Adrenal gland (tissue), 12 donors: Measurements from ENCODE around the gene NPFF. TPM values are rescaled to one million over a fixed set of nuclear protein-coding genes. Genes with fewer than 3 reads are reported as not detected.

Experiments used
- DNase-seq, 7 donors: peaks; one replicate each; pipeline ENCODE4 v3.0.0-alpha.2; 2019 to 2020
- H3K27ac ChIP-seq, 5 donors: fragments of 200-600 bp; sonication (generic) in 4 of 5; 1 replicate in 3 of 5; 2 replicates in 2 of 5; pipeline versions ENCODE4 v1.5.1 to v1.8.0; 2016 to 2020; ENCODE audit warnings: mild to moderate bottlenecking in 1 of 5
- H3K27me3 ChIP-seq: fragments of 200-600 bp; 2 replicates; pipeline ENCODE4 v1.8.0; 2021
- H3K36me3 ChIP-seq, 2 donors: fragments of 200-600 bp; replicated peaks in 1 of 2; 1 replicate in 1 of 2; 2 replicates in 1 of 2; pipeline versions ENCODE4 v1.5.1 to v1.8.0; 2018 to 2022
- H3K4me1 ChIP-seq, 2 donors: fragments of 200-600 bp; replicated peaks in 1 of 2; 1 replicate in 1 of 2; 2 replicates in 1 of 2; pipeline versions ENCODE4 v1.5.1 to v1.8.0; 2018 to 2021
- H3K4me3 ChIP-seq, 4 donors: fragments of 200-600 bp; sonication (generic) in 3 of 4; one replicate each; pipeline ENCODE4 v1.5.1; 2016 to 2018
- H3K9me3 ChIP-seq, 3 donors: fragments of 200-600 bp; sonication (generic) in 1 of 3; replicated peaks in 1 of 3; 1 replicate in 2 of 3; 2 replicates in 1 of 3; pipeline versions ENCODE4 v1.5.1 to v1.8.0; 2016 to 2021
- CTCF ChIP-seq, 6 experiments: fragments of 450-650 bp in 4 of 6; fragments of 200-600 bp in 2 of 6; sonication (generic) in 1 of 6; IDR thresholded peaks; 1 replicate in 5 of 6; 2 replicates in 1 of 6; pipeline versions ENCODE4 v1.5.1 to v1.8.0; 2016 to 2021; ENCODE audit warnings: antibody characterized with exemption in 6 of 6, mild to moderate bottlenecking in 2 of 6, moderate library complexity in 1 of 6
- POLR2A ChIP-seq, 2 donors: fragments of 450-650 bp; IDR thresholded peaks; one replicate each; pipeline ENCODE4 v1.6.1; 2017; ENCODE audit warnings: antibody characterized with exemption in 2 of 2, mild to moderate bottlenecking in 2 of 2, moderate library complexity in 1 of 2
- WGBS, 4 donors: extraction: QIAGEN DNeasy Blood & Tissue Kit in 2 of 4; methylation state at CpG; one replicate each; pipeline versions ENCODE4 v1.1.5 to v1.1.7; 2013 to 2017; 5-methylcytosine and 5-hydroxymethylcytosine counted together
- intact Hi-C, 2 donors: fragments of 100-400 bp; cut with DNase I; formaldehyde crosslinking; loops; one replicate each; pipeline versions ENCODE4 v1.14.1 to v1.15.0; 2022 to 2023
- polyA plus RNA-seq, 3 donors: library from polyadenylated mRNA; stranded (reverse); fragments of 200-250 nt in 2 of 3; fragments of 350-450 nt in 1 of 3; fragmentation: Illumina TruSeq in 1 of 3; extraction: RNeasy Lipid Tissue Mini Kit (QIAGEN cat#74804) in 1 of 3; gene quantifications; one replicate each; pipeline ENCODE4 v1.2.3, GENCODE V29; 2013 to 2014
- total RNA-seq, 9 donors: library from RNA; depleted of rRNA in 4 of 9; stranded (reverse); fragments of >200 nt in 4 of 9; fragments of 120-200 nt in 1 of 9; fragmentation: NEBNext Ultra II Directional in 1 of 9; extraction: Animal tissue kit (Norgen Biotek cat#: 25700) in 1 of 9; gene quantifications; one replicate each; pipeline versions ENCODE4 v1.1.0 to v1.2.4, GENCODE V29; 2013 to 2023
- donor health status: healthy with polysubstance abuse.
- donor health status: Bipolar disorder and iron deficiency.
- donor health status: DM: yes; HTN: yes; CAD: no.
- donor health status: DM: no; HTN: no; CAD: no.
- donor health status: DM: no; HTN: no; CAD: no.
- donor health status: DM: yes; HTN: yes; CAD: no.

NPFF gene
- total and polyA plus RNA-seq, 12 donors = 0.27 to 0.78 TPM; not detected in 10

- peaks cover 29 to 41% of the 10 kb centered on the region in 2 donors for H3K4me1 ChIP-seq
- H3K9me3 ChIP-seq = no peaks in the 10 kb centered on the region
- intact Hi-C loops = loop anchor here (5.0 to 10.0 kb wide), 2 partner anchors 51 to 178 kb away; partner anchors contain the start of genes AAAS (in 1 of the 2) and PCBP2 (in 1 of the 2)
- TF ChIP-seq CTCF (IDR thresholded peaks at IDR 0.05) (no peak), POLR2A (IDR thresholded peaks at IDR 0.05) (no peak)
- 76 to 90% (median 78%) methylated on average over 7 to 10 of the region's 10 CpGs for WGBS, 4 donors
- H3K36me3 ChIP-seq = peaks cover 0 to 32% of the 10 kb centered on the region in 2 donors
- no peaks in the 10 kb centered on the region for H3K27me3 ChIP-seq
- H3K27ac ChIP-seq = peak overlapping the region in 2 of 5 donors; percentile 93 to 99
- H3K4me3 ChIP-seq = no peak overlapping the region
- no peak for DNase-seq
Observed at GRCh38 chr12:53502983-53503728, 4.1 kb downstream of the NPFF start.

GRCh38 chr12:53502331-53502730 is 5.0 kb downstream of the NPFF start:
- H3K9me3 ChIP-seq = no peaks in the 10 kb centered on the region
- H3K36me3 ChIP-seq = peaks cover 0 to 30% of the 10 kb centered on the region in 2 donors
- peak overlapping the region in 2 of 5 donors; percentile 93 to 99 for H3K27ac ChIP-seq
- H3K4me3 ChIP-seq = peak overlapping the region in 1 of 4 donors; percentile 74
- 63 to 80% (median 65%) methylated on average over 9 of the region's 9 CpGs for WGBS, 4 donors
- DNase-seq = peak in 2 of 7 donors; percentile 16 to 62
- H3K4me1 ChIP-seq = peaks cover 29 to 42% of the 10 kb centered on the region in 2 donors
- H3K27me3 ChIP-seq = no peaks in the 10 kb centered on the region
- intact Hi-C loops = loop anchor here (5.0 to 10.0 kb wide), 2 partner anchors 50 to 178 kb away; partner anchors contain the start of genes AAAS (in 1 of the 2) and PCBP2 (in 1 of the 2)
- TF ChIP-seq CTCF (IDR thresholded peaks at IDR 0.05) = no peak
- TF ChIP-seq POLR2A (IDR thresholded peaks at IDR 0.05) = no peak

GRCh38 chr12:53501615-53502181 is 5.6 kb downstream of the NPFF start:
- no peak for TF ChIP-seq POLR2A (IDR thresholded peaks at IDR 0.05)
- no peak for TF ChIP-seq CTCF (IDR thresholded peaks at IDR 0.05)
- Histone ChIP-seq H3K27ac (peak overlapping the region; percentile 92 to 100 (median 99)), H3K9me3 (no peaks in the 10 kb centered on the region), H3K27me3 (no peaks in the 10 kb centered on the region), H3K4me1 (peaks cover 29 to 46% of the 10 kb centered on the region in 2 donors), H3K36me3 (peaks cover 0 to 24% of the 10 kb centered on the region in 2 donors), H3K4me3 (peak overlapping the region in 3 of 4 donors; percentile 53 to 74 (median 57))
- peak in 1 of 7 donors; percentile 59 for DNase-seq
- WGBS, 4 donors = 58 to 71% (median 60%) methylated on average over 4 to 10 of the region's 10 CpGs
- intact Hi-C loops = loop anchor here (5.0 to 10.0 kb wide), 2 partner anchors 49 to 177 kb away; partner anchors contain the start of genes AAAS (in 1 of the 2) and PCBP2 (in 1 of the 2)
